K562 (cell line): ENCODE measurements around the gene CDC20. TPM values are rescaled to one million over a fixed set of nuclear protein-coding genes. Genes with fewer than 3 reads are reported as not detected.

Source experiments
- E2F1 ChIP-seq: sonication (generic); formaldehyde crosslinking; IDR thresholded peaks from 2 replicates; pipeline ENCODE4 v1.8.1; 2023; ENCODE audit warnings: mild to moderate bottlenecking, missing genetic modification reagents, moderate library complexity
- ELF2 ChIP-seq: fragments of 250-450 bp; sonication (Bioruptor Pico); IDR thresholded peaks from 2 replicates; pipeline ENCODE4 v1.5.0; 2021; ENCODE audit warnings: mild to moderate bottlenecking
- HNRNPL ChIP-seq: fragments of 200-400 bp; formaldehyde crosslinking; IDR thresholded peaks from 2 replicates; pipeline ENCODE4 v1.6.1; 2017; ENCODE audit warnings: low read depth, mild to moderate bottlenecking, low read length
- MBD1 ChIP-seq: fragments of 250-450 bp; sonication (Bioruptor Pico); IDR thresholded peaks from 2 replicates; pipeline ENCODE4 v1.8.0; 2022; ENCODE audit warnings: inconsistent platforms
- MEF2A ChIP-seq: IDR thresholded peaks from 2 replicates; pipeline ENCODE4 v1.6.1; 2011; ENCODE audit warnings: low read depth, mild to moderate bottlenecking, low read length, moderate library complexity; ENCODE audit not compliant: control insufficient read depth
- MYC ChIP-seq, 2 experiments: fragments of 250-450 bp in 1 of 2; sonication (Bioruptor Pico) in 1 of 2; IDR thresholded peaks; 2 replicates each; pipeline versions ENCODE4 v1.5.1 to v1.6.1; 2012 to 2021; ENCODE audit warnings: low read depth in 2 of 2, borderline replicate concordance in 1 of 2, improper control_type of control experiment in 1 of 2, low read length in 1 of 2, mild to moderate bottlenecking in 1 of 2, moderate library complexity in 1 of 2
- NCOA2 ChIP-seq, 2 experiments: fragments of 450-650 bp; IDR thresholded peaks; 2 replicates each; pipeline ENCODE4 v1.6.1; 2018; ENCODE audit warnings: mild to moderate bottlenecking in 2 of 2, moderate library complexity in 1 of 2; ENCODE audit not compliant: partially characterized antibody in 2 of 2
- NFYB ChIP-seq: IDR thresholded peaks from 2 replicates; pipeline ENCODE4 v1.6.1; 2011; ENCODE audit warnings: mild to moderate bottlenecking, moderate library complexity; ENCODE audit not compliant: insufficient read length; ENCODE audit errors: extremely low read depth
- RBM22 ChIP-seq: fragments of 200-400 bp; formaldehyde crosslinking; IDR thresholded peaks from 2 replicates; pipeline ENCODE4 v1.6.1; 2018; ENCODE audit warnings: low read length, low read depth; ENCODE audit not compliant: poor library complexity, severe bottlenecking
- SNIP1 ChIP-seq: fragments of 450-650 bp; IDR thresholded peaks from 2 replicates; pipeline ENCODE4 v1.7.1; 2017; ENCODE audit warnings: low read depth, mild to moderate bottlenecking
- ZC3H4 ChIP-seq: sonication (generic); formaldehyde crosslinking; IDR thresholded peaks from 2 replicates; pipeline ENCODE4 v1.9.0; 2021; ENCODE audit warnings: missing genetic modification reagents, borderline replicate concordance
- ZNF830 ChIP-seq: fragments of 250-450 bp; sonication (Bioruptor Pico); IDR thresholded peaks from 2 replicates; pipeline ENCODE4 v1.5.0; 2021; ENCODE audit warnings: mild to moderate bottlenecking
- polyA plus RNA-seq, 8 experiments: library from polyadenylated mRNA; depleted of rRNA in 4 of 8; stranded (reverse) in 5 of 8; unstranded in 3 of 8; fragments of >200 nt; fragmentation: Nextera tagmentation in 2 of 8; fragmentation: Illumina TruSeq in 1 of 8; extraction: Ambion mirVana in 2 of 8; extraction: Trizol in 1 of 8; gene quantifications; 2 replicates each; pipeline versions ENCODE4 v1.2.1 to v1.2.3, GENCODE V29; 2011 to 2014; ENCODE audit warnings: inconsistent platforms in 1 of 8, missing spikeins in 1 of 8
- total RNA-seq, 7 experiments: library from RNA; depleted of rRNA in 6 of 7; stranded (reverse); fragments of >200 nt in 6 of 7; fragmentation: Illumina TruSeq in 2 of 7; extraction: Trizol in 2 of 7; gene quantifications; 2 replicates each; pipeline versions ENCODE4 v1.2.1 to v1.2.3, GENCODE V29; 2011 to 2021; ENCODE audit warnings: low replicate concordance in 1 of 7
- TF ChIP-seq, protein P1 (sequence below): fragments of 250-450 bp; sonication (Bioruptor Pico); IDR thresholded peaks from 2 replicates; pipeline ENCODE4 v1.8.0; 2022; ENCODE audit warnings: moderate library complexity, mild to moderate bottlenecking, inconsistent platforms
- TF ChIP-seq, protein P2 (sequence below): sonication (generic); formaldehyde crosslinking; IDR thresholded peaks from 2 replicates; pipeline ENCODE4 v1.8.0; 2023; ENCODE audit warnings: missing genetic modification reagents, mild to moderate bottlenecking, borderline replicate concordance

Gene CDC20
- total and polyA plus RNA-seq, 9 of the 15 experiments (the other 6 are each of a cell fraction or from before 2014, with no cell fraction given), result 45.2 to 224 (median 121) TPM

GRCh38 chr1:43358746-43359693 is at the start of gene CDC20 (continued):
- TF ChIP-seq MYC (IDR thresholded peaks at IDR 0.05; ENCODE audit: low read depth, low read length) (peak; percentile 18; the same call in 1 of the 2 replicates), MYC (CRISPR knock-in tag; IDR thresholded peaks at IDR 0.05; ENCODE audit: borderline replicate concordance, low read depth) (peak; percentile 88; the same call in 1 of the 2 replicates), ZC3H4 (CRISPR knock-in tag) (no peak), NCOA2 (IDR thresholded peaks at IDR 0.05; ENCODE audit: partially characterized antibody in 2 of 2) (no peak), MEF2A (no peak), HNRNPL (peak; percentile 66), NFYB (peak; percentile 97), ZNF830 (CRISPR knock-in tag) (0 out of 2 replicates have a peak, but pooled peaks have one; percentile 37), MBD1 (CRISPR knock-in tag) (no peak), RBM22 (peak; percentile 91), SNIP1 (no peak), E2F1 (no peak), ELF2 (peak; percentile 31; the same call in 1 of the 2 replicates)
- TF ChIP-seq, protein P1, sequence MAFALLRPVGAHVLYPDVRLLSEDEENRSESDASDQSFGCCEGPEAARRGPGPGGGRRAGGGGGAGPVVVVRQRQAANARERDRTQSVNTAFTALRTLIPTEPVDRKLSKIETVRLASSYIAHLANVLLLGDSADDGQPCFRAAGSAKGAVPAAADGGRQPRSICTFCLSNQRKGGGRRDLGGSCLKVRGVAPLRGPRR (CRISPR knock-in tag), result no peak
- TF ChIP-seq, protein P2, sequence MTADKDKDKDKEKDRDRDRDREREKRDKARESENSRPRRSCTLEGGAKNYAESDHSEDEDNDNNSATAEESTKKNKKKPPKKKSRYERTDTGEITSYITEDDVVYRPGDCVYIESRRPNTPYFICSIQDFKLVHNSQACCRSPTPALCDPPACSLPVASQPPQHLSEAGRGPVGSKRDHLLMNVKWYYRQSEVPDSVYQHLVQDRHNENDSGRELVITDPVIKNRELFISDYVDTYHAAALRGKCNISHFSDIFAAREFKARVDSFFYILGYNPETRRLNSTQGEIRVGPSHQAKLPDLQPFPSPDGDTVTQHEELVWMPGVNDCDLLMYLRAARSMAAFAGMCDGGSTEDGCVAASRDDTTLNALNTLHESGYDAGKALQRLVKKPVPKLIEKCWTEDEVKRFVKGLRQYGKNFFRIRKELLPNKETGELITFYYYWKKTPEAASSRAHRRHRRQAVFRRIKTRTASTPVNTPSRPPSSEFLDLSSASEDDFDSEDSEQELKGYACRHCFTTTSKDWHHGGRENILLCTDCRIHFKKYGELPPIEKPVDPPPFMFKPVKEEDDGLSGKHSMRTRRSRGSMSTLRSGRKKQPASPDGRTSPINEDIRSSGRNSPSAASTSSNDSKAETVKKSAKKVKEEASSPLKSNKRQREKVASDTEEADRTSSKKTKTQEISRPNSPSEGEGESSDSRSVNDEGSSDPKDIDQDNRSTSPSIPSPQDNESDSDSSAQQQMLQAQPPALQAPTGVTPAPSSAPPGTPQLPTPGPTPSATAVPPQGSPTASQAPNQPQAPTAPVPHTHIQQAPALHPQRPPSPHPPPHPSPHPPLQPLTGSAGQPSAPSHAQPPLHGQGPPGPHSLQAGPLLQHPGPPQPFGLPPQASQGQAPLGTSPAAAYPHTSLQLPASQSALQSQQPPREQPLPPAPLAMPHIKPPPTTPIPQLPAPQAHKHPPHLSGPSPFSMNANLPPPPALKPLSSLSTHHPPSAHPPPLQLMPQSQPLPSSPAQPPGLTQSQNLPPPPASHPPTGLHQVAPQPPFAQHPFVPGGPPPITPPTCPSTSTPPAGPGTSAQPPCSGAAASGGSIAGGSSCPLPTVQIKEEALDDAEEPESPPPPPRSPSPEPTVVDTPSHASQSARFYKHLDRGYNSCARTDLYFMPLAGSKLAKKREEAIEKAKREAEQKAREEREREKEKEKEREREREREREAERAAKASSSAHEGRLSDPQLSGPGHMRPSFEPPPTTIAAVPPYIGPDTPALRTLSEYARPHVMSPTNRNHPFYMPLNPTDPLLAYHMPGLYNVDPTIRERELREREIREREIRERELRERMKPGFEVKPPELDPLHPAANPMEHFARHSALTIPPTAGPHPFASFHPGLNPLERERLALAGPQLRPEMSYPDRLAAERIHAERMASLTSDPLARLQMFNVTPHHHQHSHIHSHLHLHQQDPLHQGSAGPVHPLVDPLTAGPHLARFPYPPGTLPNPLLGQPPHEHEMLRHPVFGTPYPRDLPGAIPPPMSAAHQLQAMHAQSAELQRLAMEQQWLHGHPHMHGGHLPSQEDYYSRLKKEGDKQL (CRISPR knock-in tag), result no peak
